Raji (cell line): ENCODE data around the gene GAK.

Experiments
- POLR2A ChIP-seq: IDR thresholded peaks from 2 replicates; pipeline ENCODE4 v1.6.1; 2011; ENCODE audit warnings: low read depth, low read length, control low read depth; ENCODE audit not compliant: insufficient read depth

GAK gene

DNA sequence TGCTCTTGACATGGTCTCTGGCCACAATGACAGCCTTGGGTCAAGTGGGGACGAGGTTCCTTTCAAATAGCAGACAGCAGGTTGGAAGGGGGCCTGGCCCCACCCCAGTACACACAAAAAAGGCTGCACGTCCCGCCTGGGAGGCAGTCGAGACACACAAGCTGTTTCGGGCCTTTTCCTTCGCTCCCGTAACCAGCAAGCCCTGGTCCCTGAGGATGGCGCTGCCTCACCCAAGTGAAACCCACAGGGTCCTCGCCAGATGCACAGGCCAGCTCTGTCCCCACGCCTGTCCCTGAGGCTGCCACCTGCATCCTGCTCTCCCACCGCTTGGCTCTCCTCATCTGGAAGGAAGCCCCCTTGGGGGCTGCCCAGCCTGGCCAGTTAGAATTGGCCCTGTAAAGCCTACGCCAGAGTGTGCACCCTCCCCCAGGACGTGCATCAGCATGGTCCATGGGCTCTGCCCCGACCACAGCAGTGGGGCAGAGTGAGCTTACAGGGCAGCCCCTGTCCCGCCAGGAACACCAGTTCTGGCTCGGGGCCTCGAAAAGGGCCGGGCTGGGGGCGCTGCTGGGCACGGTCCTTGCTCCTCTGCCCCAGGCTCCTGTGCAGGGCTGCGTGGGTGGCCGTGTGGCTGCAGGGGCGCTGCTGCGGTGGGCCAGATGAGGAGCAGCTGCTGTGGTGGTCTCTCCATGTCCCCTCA, 108.2 kb downstream of the GAK start:
- no peak for TF ChIP-seq POLR2A

- no peak for TF ChIP-seq POLR2A
These were observed 108.8 kb downstream of the GAK start for GRCh38 chr4:823176-823760.

GRCh38 chr4:822361-823175, 109.5 kb downstream of the GAK start:
- no peak for TF ChIP-seq POLR2A

DNA sequence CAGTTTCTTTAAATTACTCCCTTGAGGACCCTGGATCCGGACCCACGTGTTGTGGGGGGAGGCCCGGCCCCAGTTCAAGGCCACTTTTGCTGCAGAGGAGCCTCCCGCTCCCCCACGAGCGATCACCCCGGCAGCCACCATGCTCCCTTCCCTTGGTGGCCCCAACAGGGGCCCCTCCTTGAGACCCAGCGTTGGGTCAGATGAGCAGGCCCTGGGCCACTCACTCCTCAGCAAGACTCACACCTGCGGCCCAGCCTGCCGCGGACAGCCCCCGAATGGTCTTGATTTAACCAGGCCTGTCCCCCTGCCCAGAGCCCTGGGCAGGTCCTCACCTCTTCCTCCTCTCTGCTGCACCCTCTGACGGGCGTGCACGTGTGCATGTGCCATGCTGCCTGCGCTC, 110.5 kb downstream of the GAK start:
- no peak for TF ChIP-seq POLR2A

- TF ChIP-seq POLR2A, result no peak
These were observed 110.9 kb downstream of the GAK start for GRCh38 chr4:821181-821591.

GRCh38 chr4:820230-821172, 111.6 kb downstream of the GAK start:
- no peak for TF ChIP-seq POLR2A

- no peak for TF ChIP-seq POLR2A
These were observed 112.5 kb downstream of the GAK start for GRCh38 chr4:819401-820229.

DNA sequence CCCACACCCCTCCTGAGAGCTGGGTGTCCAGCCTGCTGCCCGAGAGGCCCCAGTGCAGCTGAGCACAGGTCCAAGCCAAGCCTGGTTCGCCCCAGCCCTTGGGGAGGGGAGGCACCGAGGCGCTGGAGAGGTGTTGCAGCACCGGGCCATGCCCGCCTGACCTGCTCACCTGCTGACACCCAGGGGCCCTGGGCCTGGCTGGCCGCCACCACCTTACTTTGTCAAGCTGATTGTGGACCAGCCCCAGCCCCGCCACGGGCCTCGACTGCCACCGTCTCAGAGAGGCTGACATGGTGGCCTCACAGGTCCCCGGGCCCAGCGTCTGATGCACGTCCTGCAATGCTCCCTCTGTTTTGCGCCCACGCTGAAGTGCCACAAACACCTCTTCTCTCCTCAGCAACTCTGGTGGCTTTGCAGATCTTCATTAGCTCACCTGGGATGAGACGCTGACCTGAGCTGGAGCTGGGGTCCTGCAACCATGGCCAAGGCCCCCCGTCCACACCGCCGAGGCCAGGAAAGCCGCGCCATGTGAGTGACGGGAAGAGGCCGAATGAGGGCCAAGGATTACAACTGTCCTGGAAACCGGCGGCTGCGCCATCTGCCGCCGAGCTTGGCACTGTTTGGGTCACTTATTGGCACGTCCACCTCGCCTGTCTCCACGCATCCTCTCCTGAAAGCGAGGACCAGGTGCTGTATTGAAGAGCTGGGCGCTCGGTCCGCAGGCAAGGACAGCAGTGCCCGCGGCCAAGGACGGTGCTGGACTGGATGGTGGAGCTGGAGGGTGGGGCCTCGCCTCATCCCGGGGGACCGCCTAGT, 113.8 kb downstream of the GAK start:
- no peak for TF ChIP-seq POLR2A

GRCh38 chr4:815464-816146, 116.5 kb downstream of the GAK start:
- no peak for TF ChIP-seq POLR2A

GRCh38 chr4:814312-814850, 117.7 kb downstream of the GAK start:
- no peak for TF ChIP-seq POLR2A

- TF ChIP-seq POLR2A, result no peak
These were observed 118.2 kb downstream of the GAK start for GRCh38 chr4:813900-814299.

DNA sequence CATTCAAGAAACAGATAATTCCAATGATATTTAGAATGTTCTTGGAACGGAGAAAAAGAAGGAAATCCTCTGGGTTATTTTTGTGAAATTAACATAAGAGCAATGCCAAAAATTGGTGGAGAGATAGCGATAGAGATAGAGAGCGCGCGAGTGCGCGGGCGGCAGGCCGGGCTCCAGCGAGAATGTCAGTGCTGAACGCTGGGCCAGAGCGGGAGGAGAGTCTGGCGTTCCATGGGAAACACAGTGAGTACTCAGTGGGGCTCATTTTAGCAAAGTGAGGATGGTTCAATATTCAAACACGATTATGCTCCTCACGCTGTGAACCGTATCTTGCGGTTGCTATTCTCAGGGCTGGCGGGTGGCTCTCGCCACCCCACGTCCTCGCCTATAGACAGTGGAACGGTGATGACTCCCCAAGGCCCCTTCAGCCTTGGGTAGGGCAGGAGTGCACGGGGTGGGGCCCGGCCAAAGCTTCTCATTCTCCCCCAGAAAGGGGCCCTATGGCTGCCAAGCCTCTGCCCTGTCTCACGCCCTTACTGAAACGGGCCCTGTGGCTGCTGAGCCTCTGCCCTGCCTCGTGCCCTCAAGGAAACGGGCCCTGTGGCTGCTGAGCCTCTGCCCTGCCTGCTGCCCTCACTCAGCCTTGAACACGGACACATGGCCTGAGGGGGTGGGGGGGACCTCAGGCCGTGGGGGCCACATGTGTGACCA, 123.1 kb downstream of the GAK start:
- no peak for TF ChIP-seq POLR2A
